Neuron (in vitro differentiated cells): ENCODE data around the gene ZP1.
"Not testable (repeated sequence)": the region's sequence is repeated elsewhere in the genome, so short reads cannot be mapped to it uniquely, and the experiment has no call there.

ENCODE experiments used
- H2AFZ ChIP-seq: one replicate; pipeline ENCODE4 v1.6.1; 2013; ENCODE audit warnings: low read depth, mild to moderate bottlenecking, inconsistent platforms, low read length, moderate library complexity
- H3K27me3 ChIP-seq: one replicate; pipeline ENCODE4 v1.6.1; 2013; ENCODE audit warnings: low read length; ENCODE audit not compliant: insufficient read depth
- H3K36me3 ChIP-seq: one replicate; pipeline ENCODE4 v1.6.1; 2013; ENCODE audit warnings: low read length; ENCODE audit not compliant: insufficient read depth
- H3K4me1 ChIP-seq: one replicate; pipeline ENCODE4 v1.6.1; 2013; ENCODE audit warnings: low read length; ENCODE audit not compliant: insufficient read depth
- H3K4me3 ChIP-seq: 2 replicates; pipeline ENCODE4 v1.5.1; 2013; ENCODE audit warnings: mild to moderate bottlenecking, low read length, moderate library complexity
- H3K9me3 ChIP-seq: one replicate; pipeline ENCODE4 v1.6.1; 2013; ENCODE audit warnings: low read length

Gene ZP1

DNA sequence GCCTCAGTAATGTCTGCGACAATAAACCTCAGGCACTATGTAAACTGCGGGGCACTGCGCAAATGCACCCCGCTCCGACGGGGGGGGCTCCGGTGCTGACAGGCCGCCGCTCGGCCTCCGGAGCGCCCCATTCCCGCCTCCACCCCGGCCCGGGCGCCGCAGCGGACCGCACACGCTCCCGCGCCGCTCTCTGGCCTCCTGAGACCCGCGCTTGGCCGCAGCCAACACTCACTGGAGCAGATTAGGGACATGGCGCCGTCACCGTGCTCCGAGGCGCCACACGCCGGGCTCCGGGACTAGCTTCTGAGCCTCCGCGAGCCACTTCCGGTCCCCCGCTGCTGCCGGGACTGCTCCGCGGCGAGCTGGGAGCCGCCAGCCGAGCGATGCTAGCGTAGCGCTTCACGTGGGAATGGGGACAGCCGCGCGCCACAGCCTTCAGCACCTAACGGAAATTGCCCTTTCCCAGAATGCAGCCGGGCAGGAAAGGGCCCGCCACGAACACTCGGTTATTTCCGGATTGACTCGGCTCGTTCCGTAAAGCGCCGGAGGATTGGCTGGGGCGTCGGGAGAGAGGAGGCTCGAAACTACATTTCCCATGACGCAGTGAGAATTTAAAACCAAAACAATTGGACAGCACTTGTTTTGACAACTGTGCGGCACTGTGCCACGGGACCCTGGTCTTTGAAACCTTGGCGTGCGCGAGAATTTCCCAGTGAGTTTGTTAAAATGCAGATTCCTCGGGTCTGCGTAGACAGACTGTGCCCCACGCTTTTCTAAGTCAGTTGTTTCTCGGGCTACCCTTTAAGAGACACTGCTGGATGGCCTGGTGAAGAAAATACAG is 39.0 kb downstream of the ZP1 start, which contains the start of gene PRPF19:
PRPF19 (minus strand) TSS at position 454 of the 841 bp plus-strand sequence; CDS start at position 251, 203 bp downstream.
- H3K36me3 ChIP-seq: peaks cover 25% of the 10 kb centered on the region
- H2AFZ ChIP-seq: peak within 1 kb of the TSS; percentile 79
- H3K4me3 ChIP-seq: peak within 1 kb of the TSS; percentile 87
- no peaks in the 10 kb centered on the region for H3K9me3 ChIP-seq
- peaks cover 21% of the 10 kb centered on the region for H3K4me1 ChIP-seq
- H3K27me3 ChIP-seq: no peaks in the 10 kb centered on the region

DNA sequence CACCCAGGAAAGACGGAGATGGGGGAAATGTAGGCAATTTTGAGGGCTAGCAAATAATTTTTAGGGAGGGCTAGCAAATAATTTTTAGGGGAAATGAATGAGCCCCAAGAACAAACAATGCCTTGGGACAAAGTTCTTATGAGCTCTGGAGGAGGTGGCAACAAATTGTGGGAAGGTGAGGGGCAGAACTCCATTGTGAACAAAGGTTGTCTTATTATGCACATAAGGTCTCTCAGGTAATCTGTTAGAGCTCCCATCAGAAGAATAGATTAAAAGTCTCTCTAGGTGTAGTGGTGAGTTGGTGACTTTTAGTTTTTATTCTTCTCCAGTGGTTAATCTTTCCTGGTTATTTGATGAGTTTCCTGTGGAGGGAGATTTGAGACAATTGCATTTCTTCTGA is 41.5 kb downstream of the ZP1 start:
- H3K4me3 ChIP-seq: no peak overlapping the region
- no peak overlapping the region for H2AFZ ChIP-seq
- peaks cover 6% of the 10 kb centered on the region for H3K36me3 ChIP-seq
- no peaks in the 10 kb centered on the region for H3K9me3 ChIP-seq
- peaks cover 33% of the 10 kb centered on the region for H3K4me1 ChIP-seq
- H3K27me3 ChIP-seq: no peaks in the 10 kb centered on the region

DNA sequence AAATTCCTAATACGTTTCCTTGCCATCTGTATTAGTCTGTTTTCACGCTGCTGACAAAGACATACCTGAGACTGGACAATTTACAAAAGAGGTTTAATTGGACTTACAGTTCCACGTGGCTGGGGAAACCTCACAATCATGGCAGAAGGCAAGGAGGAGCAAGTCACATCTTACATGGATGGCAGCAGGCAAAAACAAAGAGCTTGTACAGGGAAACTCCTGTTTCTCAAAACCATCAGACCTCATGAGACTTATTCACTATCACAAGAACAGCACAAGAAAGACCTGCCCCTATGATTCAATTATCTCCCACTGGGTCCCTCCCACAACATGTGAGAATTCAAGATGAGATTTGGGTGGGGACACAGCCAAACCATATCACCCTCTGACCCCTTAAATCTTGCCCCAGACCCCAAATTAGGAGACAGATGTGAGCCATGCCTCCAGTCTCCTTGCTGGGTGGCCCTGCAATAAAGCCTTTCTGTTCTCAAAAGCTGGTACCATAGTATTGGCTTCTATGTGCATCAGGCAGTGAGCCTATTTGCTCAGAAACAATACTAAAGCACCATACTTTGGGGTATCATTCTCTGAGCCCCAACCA is 42.4 kb downstream of the ZP1 start:
- not testable (repeated sequence) for H3K9me3 ChIP-seq, H3K36me3 ChIP-seq, H3K27me3 ChIP-seq, H2AFZ ChIP-seq, H3K4me3 ChIP-seq
- H3K4me1 ChIP-seq: peaks cover 30% of the 10 kb centered on the region

DNA sequence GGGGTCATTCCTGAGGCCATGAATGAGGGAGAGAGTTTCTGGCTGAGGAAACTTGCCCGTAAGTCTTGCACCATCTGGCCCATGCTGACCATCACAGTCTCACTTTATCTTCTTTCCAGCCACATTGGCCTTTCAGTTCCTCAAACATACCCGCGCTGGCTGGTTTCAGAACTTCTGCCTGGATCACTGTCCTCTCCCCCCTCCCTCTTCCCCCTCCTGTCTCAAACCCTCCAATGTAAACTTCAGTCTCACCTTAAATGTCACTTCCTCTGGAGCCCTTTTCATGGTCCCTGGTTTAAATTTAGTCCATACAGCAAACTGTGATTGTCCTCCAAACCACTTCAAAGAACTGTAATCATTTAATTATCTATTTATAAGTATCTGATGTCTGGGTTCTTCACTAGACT is 42.9 kb downstream of the ZP1 start:
- H3K4me1 ChIP-seq: peaks cover 30% of the 10 kb centered on the region
- no peak overlapping the region for H2AFZ ChIP-seq
- H3K4me3 ChIP-seq: no peak overlapping the region
- H3K27me3 ChIP-seq: no peaks in the 10 kb centered on the region
- no peaks in the 10 kb centered on the region for H3K9me3 ChIP-seq
- no peaks in the 10 kb centered on the region for H3K36me3 ChIP-seq

DNA sequence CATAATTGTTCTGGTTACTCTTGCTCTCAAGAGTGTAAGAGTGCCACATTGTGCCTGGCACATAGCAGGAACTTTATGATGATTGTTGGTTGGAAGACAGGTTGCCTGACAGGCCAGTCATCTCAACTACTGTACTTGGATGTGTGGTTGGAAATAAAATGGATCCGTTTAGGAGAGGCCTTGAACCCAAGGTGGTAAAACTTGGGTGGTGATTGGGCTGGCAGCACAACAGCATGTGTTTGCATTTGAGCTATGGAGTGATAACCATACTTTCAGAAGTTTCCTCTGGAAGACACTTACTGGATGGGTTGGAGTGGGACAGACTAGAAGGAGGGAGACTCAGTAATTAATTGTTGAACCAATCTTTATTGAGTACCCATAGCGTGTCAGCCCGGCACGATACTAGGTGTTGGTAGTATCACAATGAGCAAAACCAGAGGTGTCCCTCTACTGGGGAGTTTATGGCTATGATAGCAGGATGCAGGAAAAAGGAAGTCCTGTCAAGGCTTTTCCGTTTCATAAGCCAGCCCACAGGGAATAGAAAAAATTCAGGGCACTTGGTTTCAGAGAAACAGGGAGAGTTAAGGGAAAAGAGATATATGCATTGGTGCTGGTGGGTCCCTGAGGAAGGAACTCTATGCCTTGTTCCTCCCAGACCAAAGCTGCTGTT is 43.5 kb downstream of the ZP1 start:
- H2AFZ ChIP-seq: no peak overlapping the region
- peaks cover 29% of the 10 kb centered on the region for H3K4me1 ChIP-seq
- H3K27me3 ChIP-seq: no peaks in the 10 kb centered on the region
- H3K9me3 ChIP-seq: no peaks in the 10 kb centered on the region
- no peak overlapping the region for H3K4me3 ChIP-seq
- no peaks in the 10 kb centered on the region for H3K36me3 ChIP-seq

DNA sequence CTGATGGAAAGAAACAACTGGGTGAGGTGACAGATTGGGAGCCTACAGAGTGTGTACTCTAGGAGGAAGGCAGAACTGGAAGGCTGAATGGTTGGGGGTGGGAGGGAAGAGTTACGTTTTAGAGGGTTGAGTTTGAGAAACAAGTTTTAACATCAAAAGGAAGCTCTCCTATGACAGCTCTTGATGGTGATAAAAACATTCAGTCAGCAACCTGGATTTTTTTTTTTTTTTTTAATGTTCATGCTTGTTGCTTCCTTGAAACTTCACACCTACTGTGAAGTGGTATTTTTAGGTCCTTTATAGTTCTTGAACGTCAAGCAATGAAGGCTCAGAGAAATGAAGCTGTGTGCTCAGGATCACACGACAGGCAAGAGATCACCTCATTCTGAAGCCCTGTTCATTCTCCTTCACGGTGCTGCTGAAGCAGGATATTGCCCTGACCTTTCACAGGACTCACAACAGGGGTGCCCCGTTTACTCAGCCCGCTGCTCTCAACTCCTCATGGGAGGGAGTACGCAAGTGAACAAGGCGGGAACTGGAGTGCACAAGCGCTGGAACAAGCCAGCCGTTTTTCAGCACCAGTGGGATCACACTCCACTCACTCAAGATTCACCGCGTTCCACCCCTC is 45.0 kb downstream of the ZP1 start:
- Histone ChIP-seq H3K27me3 (no peaks in the 10 kb centered on the region), H3K4me1 (peaks cover 27% of the 10 kb centered on the region), H3K9me3 (no peaks in the 10 kb centered on the region), H2AFZ (no peak overlapping the region), H3K4me3 (no peak overlapping the region), H3K36me3 (no peaks in the 10 kb centered on the region)

DNA sequence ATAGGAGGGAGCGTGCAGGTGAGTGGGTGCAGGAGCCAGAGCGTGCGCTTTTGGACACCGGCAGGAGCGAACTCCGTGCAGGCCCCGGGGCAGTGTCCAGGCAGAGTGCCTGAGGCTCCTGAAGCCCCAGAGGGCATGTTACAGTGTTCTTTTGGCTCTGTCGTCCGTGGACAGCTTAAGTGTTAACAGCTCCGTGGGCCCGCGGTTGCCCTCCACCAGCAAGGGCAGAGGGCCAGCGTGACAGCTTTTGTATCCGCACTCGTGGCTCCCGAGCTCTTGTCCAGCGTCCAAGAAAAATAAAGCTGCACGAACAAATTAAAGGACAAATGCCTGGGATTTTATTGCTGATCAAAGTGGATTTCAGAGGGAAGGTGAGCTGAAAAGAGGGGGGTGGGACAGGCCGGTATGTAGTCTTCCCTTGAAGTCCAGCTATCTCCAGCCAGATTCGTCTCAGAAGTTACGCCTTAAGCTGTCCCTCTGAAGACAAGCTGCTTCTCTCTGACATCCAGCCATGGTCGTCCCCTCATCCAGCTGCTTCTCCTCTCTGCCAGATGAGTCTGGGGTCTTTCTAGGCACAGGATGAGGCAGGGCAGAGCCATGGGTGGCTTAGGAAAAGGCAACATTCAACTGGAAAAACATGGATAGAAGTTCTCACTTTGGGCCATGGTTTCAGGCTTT is 45.6 kb downstream of the ZP1 start:
- Histone ChIP-seq H3K4me1 (peaks cover 27% of the 10 kb centered on the region), H3K4me3 (peak overlapping the region; percentile 71), H2AFZ (peak overlapping the region; percentile 97), H3K9me3 (no peaks in the 10 kb centered on the region), H3K27me3 (no peaks in the 10 kb centered on the region), H3K36me3 (no peaks in the 10 kb centered on the region)

DNA sequence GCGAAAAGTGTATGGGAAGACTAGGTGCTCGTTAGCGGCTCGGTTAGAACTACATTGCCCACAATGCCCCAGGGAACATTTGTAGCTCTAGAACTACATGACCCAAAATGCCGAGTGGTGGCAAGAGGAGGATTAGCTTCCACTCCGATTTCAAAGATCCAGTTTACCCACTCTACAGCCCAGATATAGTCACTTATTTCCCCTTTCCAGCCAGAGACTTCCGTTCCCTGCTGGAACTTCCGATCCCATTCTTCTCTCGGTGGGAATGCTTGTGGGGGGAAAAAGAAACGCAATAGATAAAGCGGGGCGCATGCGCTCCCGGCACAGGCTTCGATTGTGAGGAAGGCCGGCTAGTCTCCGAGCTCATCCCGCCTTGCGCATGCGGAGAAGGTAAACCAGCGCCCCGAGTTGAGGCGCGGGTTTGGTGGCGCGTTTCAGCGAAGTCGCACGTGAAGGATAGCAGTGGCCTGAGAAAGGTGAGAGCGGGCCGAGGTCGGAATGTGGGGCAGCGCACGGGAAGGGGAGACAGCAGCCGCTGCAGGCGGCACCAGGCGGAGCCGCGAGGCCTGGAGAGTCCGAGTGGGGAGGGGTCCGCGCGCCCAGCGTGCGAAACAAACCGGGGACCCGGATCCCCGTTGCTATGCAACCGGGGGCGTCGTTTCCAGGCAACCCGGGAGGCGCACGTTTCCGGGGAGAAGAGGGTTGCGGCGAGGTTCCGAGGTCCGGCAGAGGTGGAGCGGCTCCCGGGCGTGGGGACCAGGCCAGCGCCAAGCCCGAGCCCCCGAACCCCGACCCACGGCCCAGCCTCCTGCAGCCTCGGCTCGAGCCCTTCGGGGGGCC is 46.7 kb downstream of the ZP1 start, which contains the start of gene TMEM109:
TMEM109 (plus strand) TSS at position 366 of the 840 bp plus-strand sequence. CDS start 5,536 bp downstream, outside the sequence.
- Histone ChIP-seq H3K4me1 (peaks cover 27% of the 10 kb centered on the region), H3K4me3 (peak within 1 kb of the TSS; percentile 71), H3K27me3 (no peaks in the 10 kb centered on the region), H3K9me3 (no peaks in the 10 kb centered on the region), H3K36me3 (peaks cover 2% of the 10 kb centered on the region), H2AFZ (peak within 1 kb of the TSS; percentile 97)

DNA sequence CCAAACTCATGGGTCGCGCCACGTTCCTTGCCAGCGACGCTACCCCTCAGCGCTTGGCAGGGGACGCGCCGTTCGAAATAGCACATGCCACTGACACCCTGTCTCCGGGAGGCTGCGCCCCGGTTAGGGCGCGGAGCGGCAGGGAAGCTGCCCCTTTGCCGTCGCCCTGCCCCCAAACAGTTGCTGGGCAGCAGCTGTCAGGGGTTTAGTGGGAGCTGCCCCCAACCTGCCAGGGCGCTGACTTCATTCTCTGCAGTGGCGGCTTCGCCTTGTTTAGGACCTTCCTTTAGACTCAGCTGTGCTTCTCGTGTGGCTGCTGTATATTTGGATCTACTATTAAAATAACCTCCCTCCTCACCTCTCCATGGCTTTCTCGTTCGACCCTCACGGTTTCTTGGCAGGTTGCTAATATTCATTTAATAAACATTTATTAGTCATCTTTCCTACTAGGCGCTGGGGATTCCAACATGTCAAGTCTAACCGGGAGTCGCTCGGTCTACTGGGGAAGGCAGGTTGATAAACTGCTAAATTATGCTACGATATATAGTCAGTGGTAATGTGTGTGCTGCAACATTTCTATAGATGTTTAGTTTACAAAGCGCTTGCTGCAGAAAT is 47.4 kb downstream of the ZP1 start:
- Histone ChIP-seq H3K4me1 (peaks cover 27% of the 10 kb centered on the region), H3K36me3 (peaks cover 7% of the 10 kb centered on the region), H3K27me3 (no peaks in the 10 kb centered on the region), H3K9me3 (no peaks in the 10 kb centered on the region), H2AFZ (peak overlapping the region; percentile 97), H3K4me3 (peak overlapping the region; percentile 71)

DNA sequence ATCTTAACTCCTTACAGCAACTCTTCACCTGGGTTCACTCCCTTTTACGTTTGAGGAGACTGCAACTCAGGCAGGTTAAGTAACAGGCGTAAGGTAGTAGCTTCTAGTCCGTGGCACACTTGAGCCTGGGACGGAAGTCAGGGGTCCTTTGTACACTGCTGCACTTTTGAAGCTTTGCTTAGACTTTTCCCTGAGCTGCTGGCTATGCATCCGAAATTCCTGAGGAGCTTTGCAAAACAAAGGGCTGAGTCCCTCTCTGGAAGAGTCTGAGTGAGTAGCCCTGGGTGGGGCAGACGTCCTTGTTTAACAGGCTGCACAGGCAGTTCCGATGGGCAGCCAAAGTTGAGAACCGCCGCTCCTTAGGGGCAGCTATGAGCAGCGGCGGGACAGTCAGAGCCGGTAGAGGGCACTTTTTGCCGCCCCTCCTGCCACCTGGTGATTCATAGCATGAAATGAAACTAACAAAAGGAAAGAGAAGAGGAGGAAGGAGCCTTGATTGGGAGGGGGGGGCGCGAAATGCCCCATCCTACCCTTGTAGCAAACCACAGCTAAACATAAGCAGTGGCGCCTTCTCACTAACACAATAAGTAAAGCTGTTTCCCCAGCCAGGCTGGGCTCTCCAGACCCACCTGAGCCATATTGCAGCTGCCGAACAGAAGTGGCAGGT is 48.0 kb downstream of the ZP1 start:
- Histone ChIP-seq H3K27me3 (no peaks in the 10 kb centered on the region), H3K9me3 (no peaks in the 10 kb centered on the region), H3K4me1 (peaks cover 27% of the 10 kb centered on the region), H3K4me3 (peak overlapping the region; percentile 71), H2AFZ (peak overlapping the region; percentile 97), H3K36me3 (peaks cover 13% of the 10 kb centered on the region)

DNA sequence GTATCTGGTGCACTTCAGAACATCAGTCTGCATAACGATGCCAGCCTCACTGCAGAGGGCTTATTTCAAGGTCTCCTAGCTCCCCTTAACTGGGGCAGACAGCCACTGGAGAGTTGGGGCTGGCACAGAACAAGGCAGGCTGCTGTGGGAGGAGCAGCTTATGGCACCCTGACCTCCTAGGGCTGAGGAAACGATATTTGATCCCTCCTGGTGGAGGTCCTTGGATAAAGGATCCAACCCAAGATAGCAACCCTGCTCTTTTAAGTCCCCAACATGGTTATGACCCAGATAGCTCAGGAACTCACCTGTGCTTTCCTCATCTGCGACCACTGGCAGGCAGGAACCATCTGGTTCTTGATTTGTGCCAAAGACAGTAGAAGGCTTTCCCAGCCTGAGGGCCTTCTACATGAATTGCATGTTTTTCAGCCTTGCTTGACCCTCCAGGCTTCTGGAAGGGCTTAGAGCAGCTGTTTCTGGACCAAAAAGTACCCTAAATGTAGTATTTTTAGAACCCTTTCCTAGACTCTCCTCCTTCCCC is 49.4 kb downstream of the ZP1 start:
- H3K9me3 ChIP-seq: no peaks in the 10 kb centered on the region
- H3K4me3 ChIP-seq: no peak overlapping the region
- no peaks in the 10 kb centered on the region for H3K27me3 ChIP-seq
- H3K36me3 ChIP-seq: peaks cover 26% of the 10 kb centered on the region
- no peak overlapping the region for H2AFZ ChIP-seq
- H3K4me1 ChIP-seq: peaks cover 27% of the 10 kb centered on the region
